H1 (cell line): ENCODE measurements around the gene KLHL29. TPM values are rescaled to one million over a fixed set of nuclear protein-coding genes. Genes with fewer than 3 reads are reported as not detected.

Source experiments
- BRCA1 ChIP-seq: IDR thresholded peaks from 2 replicates; pipeline ENCODE4 v1.6.1; 2012; ENCODE audit warnings: low read depth, low read length, improper control_type of control experiment
- CHD7 ChIP-seq: fragments of 300-600 bp; sonication (generic); IDR thresholded peaks from 2 replicates; pipeline ENCODE4 v1.7.1; 2012; ENCODE audit warnings: low read length, moderate library complexity, mild to moderate bottlenecking, inconsistent platforms; ENCODE audit not compliant: insufficient replicate concordance
- KDM5A ChIP-seq: fragments of 200-600 bp; IDR thresholded peaks from 2 replicates; pipeline ENCODE4 v1.7.1; 2012; ENCODE audit warnings: mild to moderate bottlenecking, low read length, inconsistent platforms, mixed read lengths
- polyA plus RNA-seq, 7 experiments: library from polyadenylated mRNA; depleted of rRNA in 3 of 7; stranded (reverse) in 5 of 7; unstranded in 2 of 7; fragments of >200 nt in 5 of 7; fragments of 200-250 nt in 2 of 7; gene quantifications; 1 replicate in 5 of 7; 2 replicates in 1 of 7; 4 replicates in 1 of 7; pipeline versions ENCODE4 v1.2.1 to v1.2.3, GENCODE V29; 2011 to 2013; ENCODE audit warnings: missing spikeins in 2 of 7, mixed read lengths in 2 of 7
- total RNA-seq: library from RNA; stranded (reverse); fragmentation: NEBNext Ultra II Directional; extraction: Animal tissue kit (Norgen Biotek cat#: 25700); gene quantifications from 2 replicates; pipeline ENCODE4 v1.2.1, GENCODE V29; 2021

Gene KLHL29
- total and polyA plus RNA-seq, 2 of the 8 experiments (the other 6 are each of a cell fraction or from before 2014, with no cell fraction given), result 1.1 to 4.7 TPM

GRCh38 chr2:23508066-23508390 lies 123.0 kb downstream of the KLHL29 start (continued):
- TF ChIP-seq CHD7, result no peak
- TF ChIP-seq KDM5A, result no peak
- TF ChIP-seq BRCA1, result no peak
